H7 (cell line): ENCODE results near the gene KCNMB2. TPM values are rescaled to one million over a fixed set of nuclear protein-coding genes. Genes with fewer than 3 reads are reported as not detected.
A peak's percentile ranks its signal among the peaks of the same experiment; 100 is the strongest.
"Not testable (repeated sequence)": the region's sequence is repeated elsewhere in the genome, so short reads cannot be mapped to it uniquely, and the experiment has no call there.

ENCODE experiments used
- DNase-seq: peaks from one replicate; pipeline ENCODE4 v3.0.0; 2012
- H3K27me3 ChIP-seq: 2 replicates; pipeline ENCODE4 v1.6.0; 2011; ENCODE audit warnings: mild to moderate bottlenecking, low read length; ENCODE audit not compliant: control insufficient read depth, insufficient read depth
- H3K36me3 ChIP-seq: replicated peaks from 2 replicates; pipeline ENCODE4 v1.5.1; 2011; ENCODE audit warnings: low read length; ENCODE audit not compliant: control insufficient read depth, insufficient read depth
- H3K4me3 ChIP-seq: 2 replicates; pipeline ENCODE4 v1.5.1; 2011; ENCODE audit warnings: low read depth, mild to moderate bottlenecking, control low read depth, low read length, moderate library complexity; ENCODE audit not compliant: insufficient read depth
- total RNA-seq: library from RNA; depleted of rRNA; stranded (reverse); fragments of >200 nt; shearing (Covaris generic); gene quantifications from 2 replicates; pipeline ENCODE4 v1.2.3, GENCODE V29; 2014

Gene KCNMB2
- total RNA-seq, 1 experiment from 2014 or later: not detected

DNA sequence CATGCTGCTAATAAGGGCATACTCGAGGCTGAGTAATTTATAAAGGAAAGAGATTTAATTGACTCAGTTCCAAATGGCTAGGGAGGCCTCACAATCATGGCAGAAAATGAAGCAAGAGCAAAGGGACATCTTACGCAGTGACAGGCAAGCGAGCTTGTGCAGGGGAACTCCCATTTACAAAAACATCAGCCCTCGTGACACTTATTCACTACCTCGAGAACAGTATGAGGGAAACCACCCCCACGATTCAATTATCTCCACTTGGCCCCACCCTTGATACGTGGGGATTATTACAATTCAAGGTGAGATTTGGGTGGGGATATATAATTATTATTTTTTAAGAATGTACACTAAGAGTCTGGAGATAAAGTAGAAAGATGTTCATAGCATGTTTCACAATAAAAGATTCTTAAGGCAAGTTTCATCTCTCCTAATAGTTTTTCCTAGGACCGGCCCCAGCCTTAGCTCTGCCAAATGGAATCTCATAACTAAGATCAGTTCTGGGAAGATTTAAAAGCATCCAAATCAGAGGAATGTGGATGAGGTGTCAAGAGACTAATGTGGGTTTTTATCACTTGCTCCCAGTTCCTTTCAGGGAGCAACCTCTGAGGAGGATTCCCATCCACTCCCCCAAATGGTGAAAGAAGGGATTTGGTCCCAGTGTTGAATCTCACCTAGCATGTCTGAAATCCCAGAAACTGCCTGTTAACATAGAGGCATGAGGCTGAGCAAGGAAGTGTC is 314.4 kb downstream of the KCNMB2 start:
- Histone ChIP-seq H3K27me3 (no peaks in the 10 kb centered on the region), H3K36me3 (no peaks in the 10 kb centered on the region), H3K4me3 (no peak overlapping the region)
- no peak for DNase-seq

GRCh38 chr3:178851564-178851963 is 315.3 kb downstream of the KCNMB2 start:
- Histone ChIP-seq H3K4me3 (no peak overlapping the region), H3K27me3 (no peaks in the 10 kb centered on the region), H3K36me3 (no peaks in the 10 kb centered on the region)
- DNase-seq: no peak

DNA sequence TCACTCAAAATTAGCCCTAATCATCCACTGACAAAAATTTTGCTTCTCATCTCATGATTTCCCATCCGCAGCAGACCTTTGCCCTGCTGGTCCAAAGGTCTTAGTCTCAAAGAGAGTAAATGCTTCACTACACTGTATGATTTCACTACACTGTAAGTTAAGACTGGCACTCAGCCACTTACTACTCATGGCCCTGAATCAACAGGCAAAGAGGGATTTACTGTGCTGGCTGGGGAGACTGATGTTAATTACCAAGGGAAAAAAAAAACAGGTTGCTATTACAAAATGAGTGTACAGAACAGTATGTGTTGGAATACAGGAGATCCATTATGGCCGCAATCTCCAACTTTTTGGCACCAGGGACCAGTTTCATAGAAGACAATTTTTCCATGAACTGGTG is 320.6 kb downstream of the KCNMB2 start:
- no peak overlapping the region for H3K4me3 ChIP-seq
- no peak for DNase-seq
- H3K27me3 ChIP-seq: no peaks in the 10 kb centered on the region
- H3K36me3 ChIP-seq: no peaks in the 10 kb centered on the region

DNA sequence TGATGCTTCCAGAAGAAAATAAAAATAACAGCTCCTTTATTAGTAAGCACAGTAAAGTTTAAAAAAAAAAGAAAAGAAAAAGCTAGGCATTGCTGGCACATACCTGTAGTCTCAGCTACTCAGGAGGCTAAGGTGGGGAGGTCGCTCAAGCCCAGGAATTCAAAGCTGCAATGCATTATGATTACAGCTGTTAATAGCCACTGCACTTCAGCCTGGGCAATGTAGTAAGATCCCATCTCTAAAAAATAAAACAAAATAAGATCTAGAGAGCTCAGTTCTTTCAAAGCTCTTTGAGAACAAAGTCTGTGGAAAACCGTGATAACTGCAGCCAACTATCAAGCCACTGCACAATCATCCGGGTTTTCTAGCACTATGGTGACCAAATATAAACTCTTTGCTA is 323.1 kb downstream of the KCNMB2 start:
- Histone ChIP-seq H3K4me3 (no peak overlapping the region; the same call in 1 of the 2 replicates), H3K27me3 (no peaks in the 10 kb centered on the region), H3K36me3 (no peaks in the 10 kb centered on the region)
- DNase-seq: no peak

GRCh38 chr3:178859900-178860436 is 323.7 kb downstream of the KCNMB2 start:
- not testable (repeated sequence) for H3K27me3 ChIP-seq, H3K36me3 ChIP-seq, DNase-seq
- H3K4me3 ChIP-seq: peak overlapping the region; percentile 45

GRCh38 chr3:178868681-178869080 is 332.4 kb downstream of the KCNMB2 start:
- no peaks in the 10 kb centered on the region for H3K36me3 ChIP-seq
- DNase-seq: no peak
- H3K27me3 ChIP-seq: no peaks in the 10 kb centered on the region
- no peak overlapping the region for H3K4me3 ChIP-seq

DNA sequence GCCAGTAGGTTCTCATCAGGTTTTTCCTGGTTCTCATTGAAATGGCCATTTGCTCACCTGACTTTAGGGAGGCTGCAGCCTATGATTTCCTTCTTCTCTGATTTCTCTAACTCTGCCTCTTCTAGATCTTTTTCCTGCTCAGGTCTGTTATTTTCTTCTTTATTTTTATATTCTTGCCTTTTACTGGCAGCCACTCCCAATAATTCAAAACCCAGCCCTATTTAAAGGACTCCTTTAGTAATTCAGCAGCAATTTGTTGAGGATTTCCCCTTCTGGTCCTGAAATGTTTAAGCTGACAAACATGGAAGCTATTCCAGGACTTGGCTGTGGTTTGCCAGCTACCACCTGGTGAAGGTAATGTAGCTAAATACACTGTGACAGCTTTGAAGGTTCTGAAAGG is 333.8 kb downstream of the KCNMB2 start:
- DNase-seq: no peak
- no peaks in the 10 kb centered on the region for H3K36me3 ChIP-seq
- no peaks in the 10 kb centered on the region for H3K27me3 ChIP-seq
- no peak overlapping the region for H3K4me3 ChIP-seq

DNA sequence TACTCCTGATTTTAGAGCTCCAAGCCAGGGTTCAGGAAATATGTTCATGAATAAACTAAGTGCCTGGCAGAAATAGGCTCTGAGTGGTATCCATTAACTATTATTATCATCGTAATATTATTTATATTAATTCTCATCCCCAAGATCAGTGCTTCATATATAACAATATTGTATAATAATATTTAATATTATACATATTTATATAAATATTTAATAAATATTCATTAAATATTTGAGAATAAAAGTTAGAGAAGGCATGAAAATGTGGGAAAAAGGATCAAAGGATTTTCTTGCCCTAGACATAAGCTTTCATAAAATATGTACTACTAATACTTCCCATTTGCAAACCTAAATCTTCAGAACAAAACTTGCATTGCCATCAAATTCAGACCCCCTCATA is 338.9 kb downstream of the KCNMB2 start:
- no peaks in the 10 kb centered on the region for H3K27me3 ChIP-seq
- no peak for DNase-seq
- no peaks in the 10 kb centered on the region for H3K36me3 ChIP-seq
- H3K4me3 ChIP-seq: no peak overlapping the region

- Histone ChIP-seq H3K4me3 (no peak overlapping the region), H3K27me3 (no peaks in the 10 kb centered on the region), H3K36me3 (no peaks in the 10 kb centered on the region)
- no peak for DNase-seq
Measured at GRCh38 chr3:178875836-178876235, 339.6 kb downstream of the KCNMB2 start.

- no peaks in the 10 kb centered on the region for H3K27me3 ChIP-seq
- H3K36me3 ChIP-seq: no peaks in the 10 kb centered on the region
- H3K4me3 ChIP-seq: no peak overlapping the region
- no peak for DNase-seq
Measured at GRCh38 chr3:178880274-178880673, 344.0 kb downstream of the KCNMB2 start.
